ENCODE measurements around the gene CCDC24. TPM values are rescaled to one million over a fixed set of nuclear protein-coding genes. Genes with fewer than 3 reads are reported as not detected.

Gene CCDC24
- total and polyA plus RNA-seq, 2 of the 13 experiments (the other 11 are each of a cell fraction or from before 2014, with no cell fraction given): 1.4 to 2.9 TPM

GRCh38 chr1:44030605-44031251 is 39.3 kb downstream of the CCDC24 start (continued):
- TF ChIP-seq, protein P1, sequence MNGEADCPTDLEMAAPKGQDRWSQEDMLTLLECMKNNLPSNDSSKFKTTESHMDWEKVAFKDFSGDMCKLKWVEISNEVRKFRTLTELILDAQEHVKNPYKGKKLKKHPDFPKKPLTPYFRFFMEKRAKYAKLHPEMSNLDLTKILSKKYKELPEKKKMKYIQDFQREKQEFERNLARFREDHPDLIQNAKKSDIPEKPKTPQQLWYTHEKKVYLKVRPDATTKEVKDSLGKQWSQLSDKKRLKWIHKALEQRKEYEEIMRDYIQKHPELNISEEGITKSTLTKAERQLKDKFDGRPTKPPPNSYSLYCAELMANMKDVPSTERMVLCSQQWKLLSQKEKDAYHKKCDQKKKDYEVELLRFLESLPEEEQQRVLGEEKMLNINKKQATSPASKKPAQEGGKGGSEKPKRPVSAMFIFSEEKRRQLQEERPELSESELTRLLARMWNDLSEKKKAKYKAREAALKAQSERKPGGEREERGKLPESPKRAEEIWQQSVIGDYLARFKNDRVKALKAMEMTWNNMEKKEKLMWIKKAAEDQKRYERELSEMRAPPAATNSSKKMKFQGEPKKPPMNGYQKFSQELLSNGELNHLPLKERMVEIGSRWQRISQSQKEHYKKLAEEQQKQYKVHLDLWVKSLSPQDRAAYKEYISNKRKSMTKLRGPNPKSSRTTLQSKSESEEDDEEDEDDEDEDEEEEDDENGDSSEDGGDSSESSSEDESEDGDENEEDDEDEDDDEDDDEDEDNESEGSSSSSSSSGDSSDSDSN (CRISPR knock-in tag; IDR thresholded peaks at IDR 0.05): peak; percentile 76
- TF ChIP-seq HMGXB4 (CRISPR knock-in tag; IDR thresholded peaks at IDR 0.05; ENCODE audit: borderline replicate concordance in 1 of 2, low read depth in 1 of 2) (peak; percentile 49 to 71; a peak in 2 of 4 replicates), ZBTB7B (CRISPR knock-in tag; IDR thresholded peaks at IDR 0.05) (peak; percentile 79), RELA (CRISPR knock-in tag; IDR thresholded peaks at IDR 0.05) (no peak), ZNF580 (CRISPR knock-in tag; IDR thresholded peaks at IDR 0.05; ENCODE audit: borderline replicate concordance, low read depth) (0 out of 2 replicates have a peak, but pooled peaks have one; percentile 24), SIN3A (IDR thresholded peaks at IDR 0.05; ENCODE audit: borderline replicate concordance, low read depth, low read length) (0 out of 2 replicates have a peak, but pooled peaks have one; percentile 38), HOXA9 (CRISPR knock-in tag; IDR thresholded peaks at IDR 0.05; ENCODE audit: borderline replicate concordance) (0 out of 2 replicates have a peak, but pooled peaks have one; percentile 34), ZNF883 (CRISPR knock-in tag; IDR thresholded peaks at IDR 0.05; ENCODE audit: not compliant biosample characterization) (peak; percentile 34), ZFX (CRISPR knock-in tag; IDR thresholded peaks at IDR 0.05; ENCODE audit: low read depth) (peak; percentile 49; the same call in 1 of the 2 replicates), PHF8 (CRISPR knock-in tag; IDR thresholded peaks at IDR 0.05) (peak; percentile 23; the same call in 1 of the 2 replicates), FOSL2 (CRISPR knock-in tag; IDR thresholded peaks at IDR 0.05) (0 out of 2 replicates have a peak, but pooled peaks have one; percentile 20), TMF1 (CRISPR knock-in tag; IDR thresholded peaks at IDR 0.05; ENCODE audit: low read depth) (0 out of 2 replicates have a peak, but pooled peaks have one; percentile 24), SRSF1 (optimal IDR thresholded peaks at IDR 0.05; ENCODE audit: low read depth, low read length) (peak; percentile 63), ZNF615 (CRISPR knock-in tag; IDR thresholded peaks at IDR 0.05; ENCODE audit: borderline replicate concordance) (no peak), PITX1 (CRISPR knock-in tag; IDR thresholded peaks at IDR 0.05) (0 out of 2 replicates have a peak, but pooled peaks have one; percentile 1), SIX1 (CRISPR knock-in tag; IDR thresholded peaks at IDR 0.05; ENCODE audit: borderline replicate concordance) (no peak), HIVEP1 (CRISPR knock-in tag; IDR thresholded peaks at IDR 0.05) (0 out of 2 replicates have a peak, but pooled peaks have one; percentile 43), ZNF263 (CRISPR knock-in tag; IDR thresholded peaks at IDR 0.05) (peak; percentile 27; the same call in 1 of the 2 replicates)
- TF ChIP-seq, protein P2, sequence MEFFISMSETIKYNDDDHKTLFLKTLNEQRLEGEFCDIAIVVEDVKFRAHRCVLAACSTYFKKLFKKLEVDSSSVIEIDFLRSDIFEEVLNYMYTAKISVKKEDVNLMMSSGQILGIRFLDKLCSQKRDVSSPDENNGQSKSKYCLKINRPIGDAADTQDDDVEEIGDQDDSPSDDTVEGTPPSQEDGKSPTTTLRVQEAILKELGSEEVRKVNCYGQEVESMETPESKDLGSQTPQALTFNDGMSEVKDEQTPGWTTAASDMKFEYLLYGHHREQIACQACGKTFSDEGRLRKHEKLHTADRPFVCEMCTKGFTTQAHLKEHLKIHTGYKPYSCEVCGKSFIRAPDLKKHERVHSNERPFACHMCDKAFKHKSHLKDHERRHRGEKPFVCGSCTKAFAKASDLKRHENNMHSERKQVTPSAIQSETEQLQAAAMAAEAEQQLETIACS (CRISPR knock-in tag; IDR thresholded peaks at IDR 0.05): 0 out of 2 replicates have a peak, but pooled peaks have one; percentile 33
- TF ChIP-seq, protein P3, sequence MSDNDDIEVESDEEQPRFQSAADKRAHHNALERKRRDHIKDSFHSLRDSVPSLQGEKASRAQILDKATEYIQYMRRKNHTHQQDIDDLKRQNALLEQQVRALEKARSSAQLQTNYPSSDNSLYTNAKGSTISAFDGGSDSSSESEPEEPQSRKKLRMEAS (IDR thresholded peaks at IDR 0.05): peak; percentile 27
- TF ChIP-seq, protein P4, sequence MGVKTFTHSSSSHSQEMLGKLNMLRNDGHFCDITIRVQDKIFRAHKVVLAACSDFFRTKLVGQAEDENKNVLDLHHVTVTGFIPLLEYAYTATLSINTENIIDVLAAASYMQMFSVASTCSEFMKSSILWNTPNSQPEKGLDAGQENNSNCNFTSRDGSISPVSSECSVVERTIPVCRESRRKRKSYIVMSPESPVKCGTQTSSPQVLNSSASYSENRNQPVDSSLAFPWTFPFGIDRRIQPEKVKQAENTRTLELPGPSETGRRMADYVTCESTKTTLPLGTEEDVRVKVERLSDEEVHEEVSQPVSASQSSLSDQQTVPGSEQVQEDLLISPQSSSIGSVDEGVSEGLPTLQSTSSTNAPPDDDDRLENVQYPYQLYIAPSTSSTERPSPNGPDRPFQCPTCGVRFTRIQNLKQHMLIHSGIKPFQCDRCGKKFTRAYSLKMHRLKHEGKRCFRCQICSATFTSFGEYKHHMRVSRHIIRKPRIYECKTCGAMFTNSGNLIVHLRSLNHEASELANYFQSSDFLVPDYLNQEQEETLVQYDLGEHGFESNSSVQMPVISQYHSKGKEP (CRISPR knock-in tag; IDR thresholded peaks at IDR 0.05): no peak

Measured in HepG2 (cell line).